ENCODE data around the gene RAB23. TPM values are rescaled to one million over a fixed set of nuclear protein-coding genes. Genes with fewer than 3 reads are reported as not detected.
A peak's percentile ranks its signal among the peaks of the same experiment; 100 is the strongest.

Gene RAB23
- total RNA-seq, 1 donor from 2014 or later: 21.4 TPM

- H3K27me3 ChIP-seq (ENCODE audit: insufficient read depth, low read length): no peaks in the 10 kb centered on the region
- DNase-seq (ENCODE audit: low read depth) (peak; percentile 46), FAIRE-seq (no peak)
- peaks cover 56% of the 10 kb centered on the region for H3K79me2 ChIP-seq (ENCODE audit: insufficient read depth, low read length)
- H4K20me1 ChIP-seq (ENCODE audit: insufficient read depth, low read length): peaks cover 16% of the 10 kb centered on the region
- no peak for TF ChIP-seq CTCF (IDR thresholded peaks at IDR 0.05; ENCODE audit: insufficient read depth, low read depth, low read length)
- no peak for TF ChIP-seq EZH2 (IDR thresholded peaks at IDR 0.05; ENCODE audit: insufficient read depth, low read length)
- H3K4me2 ChIP-seq (ENCODE audit: low read length): peak overlapping the region; percentile 90
- Mint-ChIP-seq H3K36me3 (ENCODE audit: low read depth, unreplicated experiment) (peaks cover 4% of the 10 kb centered on the region), H3K27me3 (ENCODE audit: low read depth, unreplicated experiment) (no peaks in the 10 kb centered on the region), H3K27ac (ENCODE audit: unreplicated experiment) (peak overlapping the region; percentile 60), H3K9me3 (ENCODE audit: unreplicated experiment) (no peaks in the 10 kb centered on the region), H3K4me3 (ENCODE audit: unreplicated experiment) (peak overlapping the region; percentile 94), H3K4me1 (ENCODE audit: low read depth, unreplicated experiment) (peaks cover 20% of the 10 kb centered on the region)
- no peaks in the 10 kb centered on the region for H3K9me3 ChIP-seq (ENCODE audit: insufficient read depth, low read depth, low read length)
- peak overlapping the region; percentile 89 for H3K27ac ChIP-seq (ENCODE audit: low read depth, low read length)
- peaks cover 16% of the 10 kb centered on the region for H3K4me1 ChIP-seq (ENCODE audit: insufficient read depth, low read length)
- H2AFZ ChIP-seq (ENCODE audit: low read depth, low read length): peak overlapping the region; percentile 87
- peak overlapping the region; percentile 92 for H3K4me3 ChIP-seq (ENCODE audit: insufficient read depth, low read depth, low read length)
- H3K36me3 ChIP-seq (ENCODE audit: insufficient read depth, low read length): no peaks in the 10 kb centered on the region
- H3K9ac ChIP-seq (ENCODE audit: low read length): peak overlapping the region; percentile 92
Observed at GRCh38 chr6:57221191-57221935, 744 bp downstream of the RAB23 start.

- no peak for TF ChIP-seq EZH2 (IDR thresholded peaks at IDR 0.05; ENCODE audit: insufficient read depth, low read length)
- TF ChIP-seq CTCF (IDR thresholded peaks at IDR 0.05; ENCODE audit: insufficient read depth, low read depth, low read length): no peak
- H2AFZ ChIP-seq (ENCODE audit: low read depth, low read length): no peak overlapping the region
- no peaks in the 10 kb centered on the region for H3K9me3 ChIP-seq (ENCODE audit: insufficient read depth, low read depth, low read length)
- peaks cover 7% of the 10 kb centered on the region for H3K36me3 Mint-ChIP-seq (ENCODE audit: low read depth, unreplicated experiment)
- peak overlapping the region; percentile 92 for H3K4me3 ChIP-seq (ENCODE audit: insufficient read depth, low read depth, low read length)
- FAIRE-seq: no peak
- peaks cover 27% of the 10 kb centered on the region for H4K20me1 ChIP-seq (ENCODE audit: insufficient read depth, low read length)
- H3K9me3 Mint-ChIP-seq (ENCODE audit: unreplicated experiment): no peaks in the 10 kb centered on the region
- no peaks in the 10 kb centered on the region for H3K27me3 Mint-ChIP-seq (ENCODE audit: low read depth, unreplicated experiment)
- H3K4me2 ChIP-seq (ENCODE audit: low read length): peak overlapping the region; percentile 90
- no peak overlapping the region for H3K9ac ChIP-seq (ENCODE audit: low read length)
- H3K27me3 ChIP-seq (ENCODE audit: insufficient read depth, low read length): no peaks in the 10 kb centered on the region
- peaks cover 20% of the 10 kb centered on the region for H3K4me1 Mint-ChIP-seq (ENCODE audit: low read depth, unreplicated experiment)
- H3K27ac ChIP-seq (ENCODE audit: low read depth, low read length): no peak overlapping the region
- peaks cover 67% of the 10 kb centered on the region for H3K79me2 ChIP-seq (ENCODE audit: insufficient read depth, low read length)
- H3K27ac Mint-ChIP-seq (ENCODE audit: unreplicated experiment): no peak overlapping the region
- no peaks in the 10 kb centered on the region for H3K36me3 ChIP-seq (ENCODE audit: insufficient read depth, low read length)
- no peak for DNase-seq (ENCODE audit: low read depth)
- H3K4me3 Mint-ChIP-seq (ENCODE audit: unreplicated experiment): peak overlapping the region; percentile 82
- H3K4me1 ChIP-seq (ENCODE audit: insufficient read depth, low read length): peaks cover 16% of the 10 kb centered on the region
Observed at GRCh38 chr6:57220083-57220703, 1.9 kb downstream of the RAB23 start.

- no peak for FAIRE-seq
- DNase-seq (ENCODE audit: low read depth): no peak
- H3K9ac ChIP-seq (ENCODE audit: low read length): no peak overlapping the region
- no peak overlapping the region for H3K4me3 ChIP-seq (ENCODE audit: insufficient read depth, low read depth, low read length)
- Mint-ChIP-seq H3K9me3 (ENCODE audit: unreplicated experiment) (peaks cover 2% of the 10 kb centered on the region), H3K36me3 (ENCODE audit: low read depth, unreplicated experiment) (peaks cover 13% of the 10 kb centered on the region), H3K4me3 (ENCODE audit: unreplicated experiment) (no peak overlapping the region), H3K27ac (ENCODE audit: unreplicated experiment) (no peak overlapping the region), H3K4me1 (ENCODE audit: low read depth, unreplicated experiment) (peaks cover 16% of the 10 kb centered on the region), H3K27me3 (ENCODE audit: low read depth, unreplicated experiment) (no peaks in the 10 kb centered on the region)
- peaks cover 56% of the 10 kb centered on the region for H4K20me1 ChIP-seq (ENCODE audit: insufficient read depth, low read length)
- H3K27ac ChIP-seq (ENCODE audit: low read depth, low read length): no peak overlapping the region
- peaks cover 97% of the 10 kb centered on the region for H3K79me2 ChIP-seq (ENCODE audit: insufficient read depth, low read length)
- H3K4me1 ChIP-seq (ENCODE audit: insufficient read depth, low read length): peaks cover 5% of the 10 kb centered on the region
- H3K9me3 ChIP-seq (ENCODE audit: insufficient read depth, low read depth, low read length): no peaks in the 10 kb centered on the region
- TF ChIP-seq EZH2 (IDR thresholded peaks at IDR 0.05; ENCODE audit: insufficient read depth, low read length): no peak
- TF ChIP-seq CTCF (IDR thresholded peaks at IDR 0.05; ENCODE audit: insufficient read depth, low read depth, low read length): no peak
- H3K27me3 ChIP-seq (ENCODE audit: insufficient read depth, low read length): no peaks in the 10 kb centered on the region
- no peak overlapping the region for H3K4me2 ChIP-seq (ENCODE audit: low read length)
- H3K36me3 ChIP-seq (ENCODE audit: insufficient read depth, low read length): no peaks in the 10 kb centered on the region
- H2AFZ ChIP-seq (ENCODE audit: low read depth, low read length): no peak overlapping the region
Observed at GRCh38 chr6:57217270-57217669, 4.8 kb downstream of the RAB23 start.
